CD4-positive, alpha-beta T cell treated with Interleukin-1 beta for 1 hour (primary cell): ENCODE data around the gene FRMD1.

Source experiments
- DNase-seq, 2 donors: peaks; one replicate each; pipeline ENCODE4 v3.0.0-alpha.2; 2020 to 2022

FRMD1 gene

DNA sequence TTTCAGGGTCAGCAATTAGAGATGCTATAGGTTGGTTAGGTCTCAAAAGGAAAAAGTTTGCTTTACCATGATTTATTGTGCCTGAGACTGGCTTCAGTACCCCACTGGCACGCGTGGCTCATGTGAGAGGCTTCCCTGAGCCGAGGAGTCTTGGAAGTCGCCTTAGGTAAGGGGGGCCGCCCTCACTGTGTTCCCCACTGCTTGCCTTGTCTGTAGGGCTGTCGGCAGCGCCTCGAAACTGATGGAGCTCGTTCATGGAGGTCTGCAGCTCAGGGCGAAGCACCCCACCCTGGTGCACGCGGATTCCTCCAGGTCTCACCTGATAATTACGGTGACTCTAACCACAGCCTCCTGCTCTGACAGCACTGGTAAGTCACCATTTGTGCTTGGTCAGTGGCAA, 39.2 kb downstream of the FRMD1 start:
- no peak for DNase-seq

DNA sequence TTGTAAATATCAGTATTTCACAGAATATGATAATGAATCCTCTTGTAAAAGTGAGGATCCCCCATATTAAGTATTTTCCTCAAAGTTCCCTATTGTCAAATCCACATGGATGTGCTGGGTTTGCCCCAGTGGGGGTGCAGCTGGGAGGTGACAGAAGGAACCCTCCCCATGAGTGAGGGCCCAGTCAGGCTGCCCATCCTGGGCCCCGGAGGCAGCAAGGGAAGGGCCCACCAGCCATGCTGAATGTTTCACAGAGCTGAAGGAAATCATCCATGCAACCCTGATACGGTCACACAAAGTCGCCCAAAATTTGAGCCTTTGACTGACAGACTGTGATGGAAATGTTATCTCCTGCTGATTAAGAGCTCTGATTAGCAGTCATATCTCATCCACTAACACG, 39.7 kb downstream of the FRMD1 start:
- DNase-seq, result no peak

DNA sequence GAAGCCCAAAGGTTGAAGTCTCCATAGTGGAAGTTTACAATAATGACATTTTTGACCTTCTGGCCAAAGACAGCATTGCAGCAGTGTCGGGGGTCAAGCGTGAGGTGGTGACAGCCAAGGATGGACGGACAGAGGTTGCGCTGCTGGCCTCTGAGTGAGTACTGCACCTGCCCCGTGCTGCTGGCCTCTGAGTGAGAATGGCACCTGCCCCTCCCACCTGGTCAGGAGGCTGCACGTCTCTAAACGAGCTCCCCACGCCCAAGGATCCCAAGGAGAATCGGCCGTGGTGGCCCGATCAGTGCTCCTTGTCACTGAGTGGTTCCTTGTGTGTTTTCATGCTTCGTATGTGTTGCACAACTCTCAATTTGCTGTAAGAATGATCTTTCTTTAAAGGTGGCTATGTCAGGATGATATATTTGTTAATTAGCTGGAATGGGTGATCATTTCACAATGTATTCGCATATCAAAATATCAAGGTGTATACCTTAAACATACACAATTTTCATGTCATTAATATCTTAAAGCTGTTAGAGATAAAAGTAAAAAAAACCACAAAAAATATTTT, 40.4 kb downstream of the FRMD1 start:
- DNase-seq, result no peak

DNA sequence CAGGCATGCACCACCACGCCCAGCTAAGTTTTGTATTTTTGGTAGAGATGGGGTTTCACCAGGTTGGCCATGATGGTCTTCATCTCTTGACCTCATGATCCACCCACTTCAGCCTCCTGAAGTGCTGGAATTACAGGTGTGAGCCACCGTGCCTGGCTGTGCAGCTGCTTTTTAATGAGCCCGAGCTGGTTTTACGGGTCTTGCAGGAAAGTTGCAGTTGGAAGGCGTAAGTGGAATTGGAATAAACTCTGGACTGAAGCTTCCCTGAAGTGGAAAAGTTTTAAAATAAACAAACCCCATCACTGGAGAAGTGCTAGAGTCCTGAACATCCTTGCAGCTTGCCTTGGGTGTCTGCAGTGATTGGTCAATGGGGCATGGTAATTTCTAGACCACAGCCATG, 41.2 kb downstream of the FRMD1 start:
- no peak for DNase-seq

DNA sequence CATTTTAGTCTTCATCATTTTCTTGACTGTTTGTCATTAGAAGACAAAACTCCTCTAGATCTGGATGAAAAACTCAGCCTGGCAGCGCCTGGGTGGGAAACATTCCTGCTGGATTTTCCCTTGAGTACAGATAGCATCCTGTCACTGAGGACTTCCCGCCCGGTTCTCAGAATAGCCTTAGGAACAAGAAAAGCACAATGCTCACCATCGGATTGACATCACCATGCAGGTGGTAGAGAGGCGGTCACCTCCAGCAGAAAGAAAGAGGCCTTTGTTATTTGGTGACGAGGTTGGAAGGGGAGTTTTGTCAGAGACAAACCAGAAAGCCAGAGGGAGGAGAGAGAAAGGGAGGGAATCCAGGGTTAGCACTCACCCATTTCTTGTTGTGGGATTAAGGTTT, 41.8 kb downstream of the FRMD1 start:
- DNase-seq, result no peak

DNA sequence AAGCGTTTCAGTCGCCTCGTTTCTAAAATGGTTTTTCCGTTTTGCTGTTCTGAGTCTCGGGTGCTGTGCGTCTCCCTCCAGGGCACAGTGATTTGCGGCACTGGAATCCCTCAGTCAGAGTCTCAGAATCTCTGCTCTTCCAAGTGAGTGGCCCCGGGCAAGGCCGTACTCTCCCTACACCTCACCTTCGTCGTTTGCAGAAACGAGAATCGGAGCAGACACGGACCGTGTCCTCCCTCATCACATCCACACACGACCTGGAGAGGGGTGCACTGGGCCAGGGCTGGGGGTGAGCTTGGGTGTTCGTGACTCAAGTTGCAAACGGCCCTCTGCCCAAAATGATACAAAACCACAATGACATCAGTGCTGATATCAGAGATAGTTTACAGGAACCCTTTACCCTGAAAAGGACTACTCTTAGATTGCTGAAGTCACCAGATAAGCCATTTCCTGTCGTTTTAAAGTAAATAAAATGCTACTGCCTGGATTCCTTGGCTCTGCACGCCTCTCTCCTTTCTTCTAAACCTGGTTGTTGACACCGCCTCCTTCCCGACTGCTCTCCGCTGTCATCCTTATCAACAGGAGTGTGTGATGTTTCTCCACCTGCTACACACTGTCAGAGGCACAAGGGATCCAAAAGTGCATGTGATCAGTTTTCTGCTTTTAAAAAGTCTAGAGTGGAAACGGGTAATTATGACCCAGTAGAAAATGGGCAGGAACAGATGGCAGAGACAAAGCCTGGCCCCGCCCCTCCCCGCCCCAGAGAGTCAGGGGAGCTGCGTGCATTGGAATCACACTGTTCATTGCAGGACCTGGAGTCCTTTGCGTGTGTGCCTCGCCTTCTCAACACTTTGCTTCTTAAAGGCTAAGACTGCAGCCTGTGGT, 43.1 kb downstream of the FRMD1 start:
- DNase-seq, result no peak

DNA sequence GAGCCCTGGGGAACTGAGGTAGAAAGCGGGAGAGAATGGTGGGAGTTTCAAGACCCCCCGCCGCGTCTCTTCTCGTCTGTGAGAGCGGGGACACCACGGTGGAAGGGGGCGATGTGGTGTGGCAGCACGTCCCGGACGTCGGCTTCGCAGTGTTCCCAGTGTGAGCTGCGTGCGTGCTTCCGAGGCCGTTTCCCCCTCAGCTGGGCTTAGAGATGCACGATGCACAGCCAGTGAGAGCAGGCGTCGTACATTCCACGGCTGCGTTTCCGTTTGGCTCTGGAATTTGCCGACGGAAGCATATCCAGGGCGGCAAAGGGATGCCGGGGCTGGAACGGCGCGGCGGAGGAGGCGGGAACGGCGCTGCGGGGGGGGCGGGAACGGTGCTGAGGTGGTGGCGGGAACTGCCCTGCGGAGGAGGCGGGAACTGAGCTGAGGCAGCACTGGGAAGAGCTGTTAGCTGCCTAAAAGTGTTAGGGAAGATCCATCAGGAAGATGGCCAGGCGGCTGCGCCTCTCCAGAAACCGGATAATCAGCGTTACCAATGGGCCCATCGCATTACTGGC, 43.8 kb downstream of the FRMD1 start:
- DNase-seq, result no peak

DNA sequence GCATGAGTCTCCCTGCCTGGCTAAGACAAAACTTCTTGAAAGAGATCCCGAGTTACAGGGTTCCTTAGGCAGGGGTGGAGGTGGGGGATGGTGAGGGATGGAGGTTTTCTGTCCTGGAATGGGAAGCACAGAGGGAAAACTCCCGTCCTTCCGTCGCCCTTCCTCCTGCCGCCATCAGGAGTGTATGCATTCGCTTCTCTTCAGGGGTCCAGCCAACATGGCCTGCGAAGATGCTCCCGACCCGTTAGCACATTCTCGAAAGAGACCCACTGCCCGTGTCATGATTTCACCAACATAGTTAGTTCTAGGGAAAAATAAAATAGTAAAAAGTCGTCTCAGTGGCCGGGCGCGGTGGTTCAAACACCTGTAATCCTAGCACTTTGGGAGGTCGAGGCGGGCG, 44.5 kb downstream of the FRMD1 start:
- DNase-seq, result no peak

DNA sequence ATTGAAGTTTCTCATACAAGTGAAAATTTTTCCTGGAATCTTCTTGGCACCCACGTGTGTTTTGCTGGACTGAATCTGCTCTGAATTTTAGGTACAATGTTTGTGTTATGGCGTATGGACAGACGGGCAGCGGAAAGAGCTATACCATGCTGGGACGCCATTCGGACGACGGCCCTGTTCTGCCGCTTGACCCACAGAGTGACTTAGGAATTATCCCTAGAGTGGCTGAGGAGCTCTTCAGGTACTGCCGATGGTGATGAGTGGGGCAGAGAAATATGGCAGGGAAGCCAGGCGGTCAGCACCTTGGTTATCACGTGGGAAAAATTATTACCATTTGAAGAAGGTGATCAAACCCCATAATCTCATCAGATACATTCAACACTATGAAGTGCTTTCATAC, 45.2 kb downstream of the FRMD1 start:
- DNase-seq, result no peak

DNA sequence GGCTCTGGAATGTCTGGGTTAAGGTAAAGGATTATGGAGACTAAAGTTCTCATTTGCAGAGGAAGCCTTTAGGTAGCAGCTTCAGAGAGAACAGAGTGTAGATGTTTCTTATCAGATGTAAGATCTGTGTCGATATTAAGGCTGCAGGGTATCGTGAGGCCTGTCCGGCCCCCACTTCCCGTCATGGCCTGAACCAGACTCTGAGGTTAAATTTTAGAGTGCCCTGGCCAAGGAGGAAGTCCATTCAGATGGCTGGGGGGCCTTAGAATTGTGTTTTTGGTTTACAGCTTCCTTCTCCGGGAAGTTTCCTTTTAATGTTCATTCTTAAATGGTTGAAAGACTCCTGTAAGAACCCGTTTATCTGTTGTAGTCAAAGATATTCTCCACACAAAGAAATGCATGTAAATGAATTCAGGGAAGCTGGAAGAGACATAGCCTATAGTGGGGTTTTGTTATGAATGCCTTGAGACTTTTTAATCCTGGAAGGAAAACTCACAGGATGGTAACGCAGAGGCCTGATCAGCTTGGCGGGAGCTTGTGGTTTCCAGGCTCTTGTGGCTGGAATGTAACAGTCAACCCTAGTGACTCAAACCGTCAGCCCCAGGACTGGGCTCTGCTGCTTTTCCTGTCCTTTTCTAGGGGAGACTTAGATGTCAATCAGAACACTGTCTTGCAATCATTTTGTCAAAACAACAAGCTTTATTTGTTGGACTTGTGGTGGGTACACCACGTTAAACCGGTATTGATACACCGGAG, 46.8 kb downstream of the FRMD1 start:
- no peak for DNase-seq

DNA sequence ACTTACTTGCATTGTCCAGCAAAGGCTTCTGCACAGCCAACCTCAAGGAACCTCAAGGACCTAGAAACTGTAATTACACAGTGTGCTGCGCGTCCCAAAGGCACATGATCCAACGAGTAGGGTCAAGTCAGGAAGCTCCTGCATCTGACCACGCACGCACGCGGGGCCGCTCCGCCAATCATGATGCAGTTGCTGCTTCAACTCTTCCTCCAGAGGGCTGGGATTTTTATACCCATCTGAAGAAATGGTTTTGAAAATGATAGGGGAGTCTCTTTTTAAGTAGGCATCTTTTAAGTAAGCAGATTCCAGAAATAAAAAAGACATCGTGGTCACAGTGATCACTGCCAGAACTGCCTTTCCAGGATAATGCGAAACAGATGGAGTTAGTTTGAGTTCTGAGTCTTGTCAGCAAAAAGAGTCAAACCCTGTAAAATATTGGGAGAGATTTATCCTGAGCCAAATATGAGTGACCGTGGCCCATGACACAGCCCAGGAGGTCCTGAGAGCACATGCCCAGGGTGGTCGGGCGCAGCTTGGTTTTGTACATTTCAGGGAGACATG, 47.5 kb downstream of the FRMD1 start:
- DNase-seq, result no peak

DNA sequence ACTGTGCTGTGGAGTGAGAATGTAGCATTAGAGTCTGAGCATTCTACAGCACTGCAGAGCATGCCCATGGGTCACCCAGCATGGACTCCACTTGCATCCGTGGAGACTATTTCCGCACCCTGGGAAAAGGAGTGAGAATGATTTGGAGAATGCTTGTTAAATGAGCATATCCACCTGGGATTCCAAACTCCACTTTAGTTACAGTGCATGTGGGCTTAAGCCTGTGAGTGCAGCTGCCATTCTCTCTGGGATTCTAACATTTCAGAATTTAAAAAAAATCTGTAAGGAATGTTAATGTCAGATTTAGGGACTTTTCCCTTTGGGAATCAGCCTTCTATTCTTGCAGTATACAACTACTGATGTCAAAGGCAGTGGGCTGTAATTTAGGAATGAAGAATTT, 48.1 kb downstream of the FRMD1 start:
- DNase-seq, result no peak

DNA sequence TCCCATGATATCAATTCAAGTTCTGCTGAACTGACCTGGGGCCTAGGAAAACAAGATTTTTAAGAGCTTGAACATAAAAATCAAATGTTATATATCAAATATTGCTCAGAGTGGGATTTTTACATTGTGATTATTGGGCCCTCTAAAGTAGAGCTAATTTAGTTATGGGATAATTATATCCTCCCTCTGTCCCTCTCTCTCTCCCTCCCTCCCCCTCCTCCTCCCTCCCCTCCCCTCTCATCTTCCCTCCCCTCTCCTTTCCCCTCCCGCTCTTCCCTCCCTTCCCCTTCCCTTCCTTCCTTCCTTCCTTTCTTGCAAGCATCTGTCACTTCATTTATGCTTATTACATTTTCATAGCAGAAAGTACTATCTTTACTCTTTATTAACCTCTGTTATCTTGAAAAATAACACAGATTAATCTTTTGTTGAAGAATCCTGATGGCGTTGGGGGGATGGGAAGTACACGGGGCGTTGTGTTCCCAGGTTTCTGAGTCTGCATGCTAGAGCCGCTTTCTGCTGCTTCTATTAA, 48.7 kb downstream of the FRMD1 start:
- no peak for DNase-seq

DNA sequence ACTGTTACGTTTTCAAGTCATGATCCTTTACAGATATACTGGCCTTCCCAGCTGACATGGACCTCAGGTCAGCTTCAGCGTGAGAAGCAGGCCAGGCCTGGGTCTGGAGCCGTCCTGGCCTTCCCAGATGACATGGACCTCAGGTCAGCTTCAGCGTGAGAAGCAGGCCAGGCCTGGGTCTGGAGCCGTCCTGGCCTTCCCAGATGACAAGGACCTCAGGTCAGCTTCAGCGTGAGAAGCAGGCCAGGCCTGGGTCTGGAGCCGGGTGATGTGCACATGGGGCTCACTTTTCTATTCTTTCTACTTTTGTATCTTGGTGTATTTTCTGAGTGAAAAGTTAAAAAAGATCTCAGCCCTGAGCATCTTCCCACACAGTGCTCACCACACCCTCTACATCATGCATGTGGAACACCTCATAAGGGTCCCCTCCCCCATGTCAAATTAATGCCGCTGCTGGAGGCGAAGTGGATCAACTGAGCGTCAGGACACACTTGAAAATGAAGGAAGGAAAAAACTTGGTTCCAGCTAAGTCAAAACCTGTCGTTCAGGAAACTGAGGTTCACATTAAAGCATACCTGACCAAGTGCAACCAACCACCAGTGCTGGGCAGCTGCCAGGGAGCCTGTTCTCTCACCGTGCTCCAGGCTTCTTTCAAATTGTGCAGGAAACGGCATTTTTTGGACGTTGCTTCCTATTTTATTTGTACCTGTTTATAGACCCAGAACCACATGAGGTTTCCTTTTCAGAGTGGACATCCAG, 49.4 kb downstream of the FRMD1 start:
- DNase-seq, result no peak

DNA sequence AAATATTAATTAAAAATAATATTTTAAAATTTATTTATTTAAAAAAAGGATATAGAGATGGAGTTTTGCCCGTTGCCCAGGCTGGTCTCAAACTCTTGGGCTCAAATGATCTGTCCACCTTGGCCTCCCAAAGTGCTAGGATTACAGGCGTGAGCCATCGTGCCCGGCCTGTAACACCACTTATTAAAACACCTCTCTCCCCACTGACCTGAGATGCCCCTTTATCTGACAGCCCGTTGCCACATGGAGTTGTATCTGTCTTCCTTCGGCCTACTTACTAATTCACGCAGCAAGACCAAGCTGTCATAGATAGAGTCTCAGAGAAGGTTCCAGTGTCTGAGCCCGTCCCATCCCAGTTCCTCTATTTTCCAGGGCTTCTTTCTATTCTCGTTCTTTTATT, 50.8 kb downstream of the FRMD1 start:
- no peak for DNase-seq

DNA sequence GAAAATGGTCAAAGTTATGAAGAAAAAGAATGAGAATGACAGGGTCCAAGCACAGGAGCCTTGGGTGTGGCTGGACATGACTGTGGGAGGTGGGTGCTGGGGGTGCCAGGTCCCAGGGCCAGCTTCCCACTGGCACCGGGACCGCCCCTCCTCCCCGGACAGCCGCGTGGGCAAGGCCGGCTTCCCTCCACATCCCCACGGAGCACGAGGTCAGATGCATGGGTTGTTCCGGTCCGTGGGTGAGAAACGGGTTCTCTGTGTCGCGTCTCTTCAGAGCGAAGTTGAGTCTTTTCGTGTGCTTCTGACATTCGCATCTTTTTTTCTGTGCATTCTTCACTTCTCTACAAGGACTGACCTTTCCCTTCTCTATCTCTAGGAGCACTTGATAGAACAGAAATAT, 51.5 kb downstream of the FRMD1 start:
- DNase-seq, result no peak

DNA sequence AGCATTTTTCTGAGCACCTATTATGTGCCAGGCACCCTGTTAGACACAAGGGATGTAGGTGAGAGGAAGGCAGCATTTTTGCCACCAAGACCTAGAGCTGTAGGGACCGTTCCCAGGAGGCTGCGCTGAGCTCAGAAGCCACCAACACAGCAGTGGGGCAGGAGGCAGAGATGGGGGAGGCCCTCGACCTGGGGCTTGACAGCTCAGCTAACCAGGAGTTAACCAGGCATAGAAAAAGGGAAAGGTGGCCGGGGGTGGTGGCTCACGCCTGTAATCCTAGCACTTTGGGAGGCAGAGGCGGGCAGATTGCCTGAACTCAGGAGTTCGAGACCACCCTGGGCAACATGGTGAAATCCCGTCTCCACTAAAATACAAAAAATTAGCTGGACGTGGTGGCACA, 52.1 kb downstream of the FRMD1 start:
- no peak for DNase-seq

DNA sequence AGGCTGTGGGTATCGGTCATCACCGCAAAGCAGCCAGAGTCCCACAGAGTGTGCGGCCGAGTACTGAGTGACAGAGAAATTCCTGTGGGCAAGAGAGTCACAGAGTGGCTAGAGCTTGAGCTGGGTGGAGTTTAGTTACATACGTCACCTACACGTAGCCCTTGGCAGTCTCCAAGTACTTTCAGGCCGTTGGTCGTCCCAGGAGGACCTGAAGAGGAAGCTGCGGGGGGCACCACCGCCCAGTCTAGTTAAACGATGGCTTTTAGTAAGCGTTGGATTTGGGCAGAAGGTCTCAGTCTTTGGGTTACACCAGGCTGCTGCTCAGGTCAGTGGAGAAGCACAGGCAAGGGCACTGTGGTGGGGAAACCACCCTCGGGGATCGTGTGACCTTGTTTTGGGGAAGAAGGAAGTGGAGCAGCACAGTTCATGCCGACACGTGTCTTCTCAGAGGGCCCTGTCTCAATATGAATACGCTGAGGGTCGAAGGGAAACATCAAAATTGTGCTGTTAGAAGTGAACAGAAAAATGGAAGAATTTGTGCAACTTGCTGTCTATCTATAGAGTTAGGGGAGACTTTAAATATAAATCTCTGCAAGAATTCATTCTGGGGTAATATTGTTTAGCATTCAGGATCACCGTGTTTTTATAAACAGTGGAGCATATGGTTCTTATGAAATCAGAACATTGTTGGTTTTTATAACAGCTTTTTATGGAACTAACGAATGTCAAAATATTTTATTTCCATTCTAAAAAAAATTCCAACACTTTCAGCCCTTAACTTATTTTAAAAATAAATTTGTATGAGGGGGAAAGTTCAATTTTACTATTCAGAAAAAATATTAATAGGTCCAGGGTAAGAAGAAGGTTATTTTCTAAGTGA, 52.9 kb downstream of the FRMD1 start:
- DNase-seq, result no peak

DNA sequence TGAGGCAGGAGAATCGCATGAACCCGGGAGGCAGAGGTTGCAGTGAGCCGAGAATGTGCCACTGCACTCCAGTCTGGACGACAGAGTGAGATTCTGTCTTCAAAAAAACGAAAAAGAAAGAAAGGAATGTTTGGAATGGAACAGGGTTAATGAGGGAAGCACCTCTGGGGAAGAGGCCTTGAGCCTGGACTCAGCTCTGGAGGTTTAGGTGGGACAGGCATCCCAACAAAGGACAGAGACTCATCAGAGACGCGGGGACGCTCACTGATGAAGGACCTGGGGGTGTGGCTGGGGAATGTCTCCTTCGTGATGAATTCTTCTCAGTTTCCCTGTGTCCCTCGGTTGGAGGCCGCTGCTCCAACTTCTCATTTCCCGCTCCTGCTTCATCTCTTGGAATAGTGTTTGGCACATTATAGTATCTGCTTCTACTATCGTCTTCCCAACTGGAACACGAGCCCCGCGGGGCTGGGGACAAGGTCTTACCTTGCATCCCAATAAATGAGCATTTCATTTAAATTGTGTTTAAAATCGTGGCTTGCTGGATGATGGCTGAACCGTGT, 54.0 kb downstream of the FRMD1 start:
- DNase-seq, result no peak

DNA sequence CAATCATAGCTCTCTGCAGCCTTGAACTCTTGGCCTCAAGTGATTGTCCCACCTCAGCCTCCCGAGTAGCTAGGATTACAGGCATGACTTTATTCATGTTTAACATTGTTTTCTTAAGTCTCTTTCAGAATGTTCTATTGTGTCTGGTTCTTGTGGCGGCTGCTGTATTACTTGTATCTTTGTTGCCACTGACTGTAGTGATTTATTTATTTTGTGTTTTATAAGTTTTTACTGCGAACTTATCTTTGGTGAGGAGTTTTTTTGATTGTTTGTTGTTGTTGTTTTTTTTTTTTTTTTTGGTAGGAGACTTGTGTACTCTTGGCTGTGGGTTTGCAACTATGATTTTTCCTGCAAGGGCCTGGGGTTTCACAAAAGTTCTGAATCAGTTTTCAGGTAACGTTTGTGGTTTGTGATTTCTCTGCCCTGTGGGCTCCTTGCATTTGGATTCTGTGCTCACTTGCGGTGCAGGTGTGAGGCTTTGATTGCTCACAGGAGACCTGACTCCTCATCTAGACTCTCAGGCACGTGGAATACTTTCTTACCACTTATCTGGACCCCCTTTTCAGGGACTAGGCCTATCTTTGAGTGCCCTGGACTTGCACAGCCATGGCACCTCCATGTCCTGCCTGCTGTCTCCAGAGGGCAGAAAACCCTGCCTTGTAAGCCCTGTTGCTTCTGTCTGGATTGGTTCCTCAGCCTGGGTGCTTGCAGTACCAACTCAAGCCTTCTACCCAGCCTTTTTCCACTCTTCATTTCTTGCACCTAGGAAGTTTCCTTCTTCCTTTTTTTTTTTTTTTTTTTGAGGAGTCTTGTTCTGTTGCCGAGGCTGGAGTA, 56.3 kb downstream of the FRMD1 start:
- no peak for DNase-seq
